K562 (cell line): ENCODE measurements around the gene IL4R. TPM values are rescaled to one million over a fixed set of nuclear protein-coding genes. Genes with fewer than 3 reads are reported as not detected.

ENCODE experiments used
- ATAC-seq: fragments of 200-7000 bp; cut with Tn5 transposase; 3 replicates; pipeline ENCODE4 v1.9.1; 2020; ENCODE audit warnings: moderate library complexity
- BruUV-seq: library from RNA; stranded (reverse); fragments of 400-500 nt; replicated peaks from 2 replicates; lab custom pipeline; 2021; lab: Mats Ljungman, UMichigan
- CTCF ChIA-PET: fragments of 300-600 bp; formaldehyde crosslinking; extraction: SDS; loops from one replicate; lab custom pipeline; 2021; ENCODE audit warnings: low intra/inter-chr PET ratio; lab: Yijun Ruan, JAX
- POLR2A ChIA-PET: fragments of 300-600, 350-650 bp; sonication (Branson Sonifier 250); formaldehyde crosslinking; extraction: SDS; loops from one replicate; lab custom pipeline; 2021; ENCODE audit warnings: antibody characterized with exemption, inconsistent platforms; lab: Yijun Ruan, JAX
- DNase-seq, 4 experiments: peaks; one replicate each; pipeline versions ENCODE4 v3.0.0 to v3.0.0-alpha.2; 2011 to 2018; ENCODE audit warnings: low spot score in 3 of 4, mixed read lengths in 3 of 4; ENCODE audit errors: extremely low read depth in 1 of 4
- FAIRE-seq: peaks from 2 replicates; lab custom pipeline; 2011; peaks lifted over from hg19 to GRCh38; lab: Jason Lieb, UNC
- H2AFZ ChIP-seq: 2 replicates; pipeline ENCODE4 v1.6.0; 2011; ENCODE audit warnings: low read depth, low read length, control low read depth, inconsistent platforms
- H3K27ac ChIP-seq: fragments of 200-600 bp; 3 replicates; pipeline ENCODE4 v1.8.0; 2011; ENCODE audit warnings: low read depth, mild to moderate bottlenecking, control low read depth, inconsistent platforms, low read length, moderate library complexity, mixed read lengths; ENCODE audit errors: extremely low read depth
- H3K27me3 ChIP-seq, 2 experiments: fragments of 300-600 bp in 1 of 2; 2 replicates in 1 of 2; 3 replicates in 1 of 2; pipeline versions ENCODE4 v1.6.0 to v1.8.0; 2011; ENCODE audit warnings: inconsistent platforms in 2 of 2, low read length in 2 of 2, mild to moderate bottlenecking in 1 of 2, mixed read lengths in 1 of 2, moderate library complexity in 1 of 2; ENCODE audit not compliant: control insufficient read depth in 2 of 2, insufficient read depth in 2 of 2
- H3K36me3 ChIP-seq: fragments of 300-600 bp; 3 replicates; pipeline ENCODE4 v1.8.0; 2011; ENCODE audit warnings: mild to moderate bottlenecking, low read length, inconsistent platforms; ENCODE audit not compliant: control insufficient read depth, insufficient read depth
- H3K4me1 ChIP-seq, 2 experiments: fragments of 200-600 bp in 1 of 2; replicated peaks in 1 of 2; 2 replicates in 1 of 2; 3 replicates in 1 of 2; pipeline versions ENCODE4 v1.5.1 to v1.8.0; 2011; ENCODE audit warnings: inconsistent platforms in 2 of 2, low read length in 2 of 2, mild to moderate bottlenecking in 1 of 2, mixed read lengths in 1 of 2, moderate library complexity in 1 of 2; ENCODE audit not compliant: control insufficient read depth in 2 of 2, insufficient read depth in 2 of 2
- H3K4me2 ChIP-seq: 2 replicates; pipeline ENCODE4 v1.6.1; 2011; ENCODE audit warnings: low read length, control low read depth, inconsistent platforms, mixed read lengths; ENCODE audit not compliant: insufficient read depth
- H3K4me3 ChIP-seq: fragments of 200-600 bp; sonication (generic), shearing (Covaris generic); 2 replicates; pipeline ENCODE4 v1.5.1; 2016; ENCODE audit warnings: control low read depth, inconsistent platforms
- H3K79me2 ChIP-seq: fragments of 200-600 bp; 3 replicates; pipeline ENCODE4 v1.8.0; 2011; ENCODE audit warnings: low read length, inconsistent platforms; ENCODE audit not compliant: control insufficient read depth, insufficient read depth
- H3K9ac ChIP-seq, 2 experiments: 2 replicates each; pipeline versions ENCODE4 v1.6.0 to v1.6.1; 2011; ENCODE audit warnings: low read depth in 2 of 2, low read length in 2 of 2, control low read depth in 1 of 2, inconsistent platforms in 1 of 2, mild to moderate bottlenecking in 1 of 2, mixed read lengths in 1 of 2; ENCODE audit not compliant: insufficient read depth in 1 of 2
- H3K9me1 ChIP-seq: one replicate; pipeline ENCODE4 v1.6.0; 2011; ENCODE audit warnings: inconsistent platforms, mild to moderate bottlenecking, low read length, moderate library complexity; ENCODE audit not compliant: control insufficient read depth, insufficient read depth
- H3K9me3 ChIP-seq: replicated peaks from 2 replicates; pipeline ENCODE4 v1.5.1; 2011; ENCODE audit warnings: low read depth, low read length, inconsistent platforms; ENCODE audit not compliant: control insufficient read depth, insufficient read depth
- H4K20me1 ChIP-seq: replicated peaks from 2 replicates; pipeline ENCODE4 v1.6.1; 2011; ENCODE audit warnings: low read length, inconsistent platforms, mixed read lengths; ENCODE audit not compliant: control insufficient read depth, insufficient read depth
- EZH2 ChIP-seq: IDR thresholded peaks from 2 replicates; pipeline ENCODE4 v1.6.1; 2012; ENCODE audit warnings: low read depth, mild to moderate bottlenecking, inconsistent platforms, low read length, borderline replicate concordance
- NFYB ChIP-seq: IDR thresholded peaks from 2 replicates; pipeline ENCODE4 v1.6.1; 2011; ENCODE audit warnings: mild to moderate bottlenecking, moderate library complexity; ENCODE audit not compliant: insufficient read length; ENCODE audit errors: extremely low read depth
- PML ChIP-seq: IDR thresholded peaks from 2 replicates; pipeline ENCODE4 v1.6.1; 2012; ENCODE audit warnings: low read length, inconsistent platforms
- RB1 ChIP-seq: fragments of 450-650 bp; IDR thresholded peaks from 2 replicates; pipeline ENCODE4 v1.6.1; 2017; ENCODE audit warnings: low read depth, mild to moderate bottlenecking
- ZNF445 ChIP-seq: fragments of 250-450 bp; sonication (Bioruptor Pico); IDR thresholded peaks from 2 replicates; pipeline ENCODE4 v1.4.0; 2020; ENCODE audit warnings: low read depth, mild to moderate bottlenecking, moderate library complexity
- WGBS: fragments of 100-300 bp; shearing (Covaris generic); methylation state at CpG from one replicate; pipeline ENCODE4 v1.1.6; 2016; ENCODE audit warnings: low coverage, mixed read lengths; ENCODE audit not compliant: insufficient coverage; ENCODE audit errors: missing lambda C conversion rate; 5-methylcytosine and 5-hydroxymethylcytosine counted together
- in situ Hi-C: fragments of 300-500 bp; cut with MboI; formaldehyde crosslinking; loops from 4 replicates; pipeline ENCODE4 v1.15.0; 2018; ENCODE audit warnings: inconsistent platforms, mixed read lengths
- intact Hi-C: fragments of 100-400 bp; cut with micrococcal nuclease; formaldehyde crosslinking; loops from 2 replicates; pipeline ENCODE4 v1.14.2; 2022
- polyA plus RNA-seq, 8 experiments: library from polyadenylated mRNA; depleted of rRNA in 4 of 8; stranded (reverse) in 5 of 8; unstranded in 3 of 8; fragments of >200 nt; fragmentation: Nextera tagmentation in 2 of 8; fragmentation: Illumina TruSeq in 1 of 8; extraction: Ambion mirVana in 2 of 8; extraction: Trizol in 1 of 8; gene quantifications; 2 replicates each; pipeline versions ENCODE4 v1.2.1 to v1.2.3, GENCODE V29; 2011 to 2014; ENCODE audit warnings: inconsistent platforms in 1 of 8, missing spikeins in 1 of 8
- total RNA-seq, 7 experiments: library from RNA; depleted of rRNA in 6 of 7; stranded (reverse); fragments of >200 nt in 6 of 7; fragmentation: Illumina TruSeq in 2 of 7; extraction: Trizol in 2 of 7; gene quantifications; 2 replicates each; pipeline versions ENCODE4 v1.2.1 to v1.2.3, GENCODE V29; 2011 to 2021; ENCODE audit warnings: low replicate concordance in 1 of 7
- TF ChIP-seq, protein P1 (sequence below): sonication (generic); formaldehyde crosslinking; IDR thresholded peaks from 2 replicates; pipeline ENCODE4 v1.9.0; 2022; ENCODE audit warnings: mild to moderate bottlenecking, missing genetic modification reagents

The IL4R gene
- total and polyA plus RNA-seq, 9 of the 15 experiments (the other 6 are each of a cell fraction or from before 2014, with no cell fraction given), result 0.17 to 5.8 (median 3.3) TPM

DNA sequence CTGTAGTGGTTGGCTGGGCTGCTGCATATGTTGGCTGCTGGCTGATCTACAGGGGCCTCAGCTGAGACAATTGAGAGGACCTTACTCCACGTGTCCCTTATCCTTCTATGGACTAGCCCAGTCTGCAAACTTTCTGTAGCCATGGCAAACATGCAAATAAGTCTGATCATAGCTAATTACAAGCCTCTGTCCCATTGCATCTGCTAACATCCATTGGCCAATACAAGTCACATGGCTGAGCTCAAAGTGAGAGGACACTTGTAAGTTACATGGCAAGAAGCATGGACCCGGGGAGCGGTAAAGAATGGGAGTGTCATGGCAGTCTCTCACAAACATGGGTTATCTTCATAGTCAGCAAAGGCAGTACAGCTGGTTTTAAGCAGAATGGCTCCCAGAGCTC, 11.6 kb upstream of the IL4R start:
- Histone ChIP-seq H3K4me2 (no peak overlapping the region), H3K4me3 (no peak overlapping the region), H3K4me1 (no peaks in the 10 kb centered on the region), H2AFZ (no peak overlapping the region), H3K9me3 (no peaks in the 10 kb centered on the region), H4K20me1 (no peaks in the 10 kb centered on the region), H3K9me1 (no peaks in the 10 kb centered on the region), H3K27me3 (peaks cover 0 to 12% of the 10 kb centered on the region in 2 experiments; a peak in 2 of 5 replicates), H3K36me3 (no peaks in the 10 kb centered on the region), H3K9ac (no peak overlapping the region), H3K27ac (no peak overlapping the region), H3K79me2 (no peaks in the 10 kb centered on the region)
- BruUV-seq, result no TSS peak
- no peak for DNase-seq
- intact Hi-C loops, result no loop called here
- 0% methylated on average over 3 of the region's 3 CpGs for WGBS
- ChIA-PET CTCF (no interaction called here), POLR2A (no interaction called here)
- no peak for TF ChIP-seq EZH2
- TF ChIP-seq PML, result no peak
- TF ChIP-seq, protein P1, sequence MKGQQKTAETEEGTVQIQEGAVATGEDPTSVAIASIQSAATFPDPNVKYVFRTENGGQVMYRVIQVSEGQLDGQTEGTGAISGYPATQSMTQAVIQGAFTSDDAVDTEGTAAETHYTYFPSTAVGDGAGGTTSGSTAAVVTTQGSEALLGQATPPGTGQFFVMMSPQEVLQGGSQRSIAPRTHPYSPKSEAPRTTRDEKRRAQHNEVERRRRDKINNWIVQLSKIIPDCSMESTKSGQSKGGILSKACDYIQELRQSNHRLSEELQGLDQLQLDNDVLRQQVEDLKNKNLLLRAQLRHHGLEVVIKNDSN (CRISPR knock-in tag), result peak; percentile 55
- TF ChIP-seq ZNF445 (CRISPR knock-in tag), result no peak
- peak; percentile 12 for TF ChIP-seq NFYB
- no peak for TF ChIP-seq RB1
- FAIRE-seq, result no peak
- ATAC-seq, result no peak
- in situ Hi-C loops, result no loop called here
